ENCODE measurements around the gene NELL1.

The NELL1 gene

GRCh38 chr11:21180182-21180581, 510.8 kb downstream of the NELL1 start:
- Histone ChIP-seq H3K4me3 (ENCODE audit: low read depth, low read length) (no peak overlapping the region), H3K27me3 (replicated peaks) (no peaks in the 10 kb centered on the region), H3K36me3 (replicated peaks) (no peaks in the 10 kb centered on the region), H3K27ac (no peak overlapping the region)
- in situ Hi-C loops (cut with HindIII; ENCODE audit: low pct_ligation_motif_present, low sequenced_read_pairs) = no loop called here
- DNase-seq = no peak
- no peak for TF ChIP-seq CTCF (IDR thresholded peaks at IDR 0.05; ENCODE audit: low read depth, low read length, missing control alignments)

- Histone ChIP-seq H3K27me3 (replicated peaks) (no peaks in the 10 kb centered on the region), H3K27ac (no peak overlapping the region), H3K36me3 (replicated peaks) (no peaks in the 10 kb centered on the region), H3K4me3 (ENCODE audit: low read depth, low read length) (no peak overlapping the region)
- in situ Hi-C loops (cut with HindIII; ENCODE audit: low pct_ligation_motif_present, low sequenced_read_pairs) = no loop called here
- no peak for DNase-seq
- TF ChIP-seq CTCF (IDR thresholded peaks at IDR 0.05; ENCODE audit: low read depth, low read length, missing control alignments) = no peak
Observed at GRCh38 chr11:21185959-21186358, 516.6 kb downstream of the NELL1 start.

GRCh38 chr11:21190181-21190580, 520.8 kb downstream of the NELL1 start:
- Histone ChIP-seq H3K27ac (no peak overlapping the region), H3K36me3 (replicated peaks) (no peaks in the 10 kb centered on the region), H3K4me3 (ENCODE audit: low read depth, low read length) (no peak overlapping the region), H3K27me3 (replicated peaks) (no peaks in the 10 kb centered on the region)
- DNase-seq = no peak
- no peak for TF ChIP-seq CTCF (IDR thresholded peaks at IDR 0.05; ENCODE audit: low read depth, low read length, missing control alignments)
- in situ Hi-C loops (cut with HindIII; ENCODE audit: low pct_ligation_motif_present, low sequenced_read_pairs) = no loop called here

GRCh38 chr11:21195995-21196394, 526.6 kb downstream of the NELL1 start:
- no peak overlapping the region for H3K27ac ChIP-seq
- no peak overlapping the region for H3K4me3 ChIP-seq (ENCODE audit: low read depth, low read length)
- DNase-seq = no peak
- in situ Hi-C loops (cut with HindIII; ENCODE audit: low pct_ligation_motif_present, low sequenced_read_pairs) = no loop called here
- H3K36me3 ChIP-seq (replicated peaks) = no peaks in the 10 kb centered on the region
- no peak for TF ChIP-seq CTCF (IDR thresholded peaks at IDR 0.05; ENCODE audit: low read depth, low read length, missing control alignments)
- no peaks in the 10 kb centered on the region for H3K27me3 ChIP-seq (replicated peaks)

- H3K4me3 ChIP-seq (ENCODE audit: low read depth, low read length) = no peak overlapping the region
- in situ Hi-C loops (cut with HindIII; ENCODE audit: low pct_ligation_motif_present, low sequenced_read_pairs) = no loop called here
- H3K27ac ChIP-seq = no peak overlapping the region
- no peak for TF ChIP-seq CTCF (IDR thresholded peaks at IDR 0.05; ENCODE audit: low read depth, low read length, missing control alignments)
- H3K27me3 ChIP-seq (replicated peaks) = no peaks in the 10 kb centered on the region
- H3K36me3 ChIP-seq (replicated peaks) = no peaks in the 10 kb centered on the region
- no peak for DNase-seq
Observed at GRCh38 chr11:21198498-21198897, 529.1 kb downstream of the NELL1 start.

- no peak for TF ChIP-seq CTCF (IDR thresholded peaks at IDR 0.05; ENCODE audit: low read depth, low read length, missing control alignments)
- Histone ChIP-seq H3K36me3 (replicated peaks) (no peaks in the 10 kb centered on the region), H3K27me3 (replicated peaks) (no peaks in the 10 kb centered on the region), H3K4me3 (ENCODE audit: low read depth, low read length) (no peak overlapping the region), H3K27ac (no peak overlapping the region)
- no peak for DNase-seq
- in situ Hi-C loops (cut with HindIII; ENCODE audit: low pct_ligation_motif_present, low sequenced_read_pairs) = no loop called here
Observed at GRCh38 chr11:21205205-21205604, 535.8 kb downstream of the NELL1 start.

All from brain microvascular endothelial cell (primary cell).